Measurements from ENCODE around the gene NOS2.

DNA sequence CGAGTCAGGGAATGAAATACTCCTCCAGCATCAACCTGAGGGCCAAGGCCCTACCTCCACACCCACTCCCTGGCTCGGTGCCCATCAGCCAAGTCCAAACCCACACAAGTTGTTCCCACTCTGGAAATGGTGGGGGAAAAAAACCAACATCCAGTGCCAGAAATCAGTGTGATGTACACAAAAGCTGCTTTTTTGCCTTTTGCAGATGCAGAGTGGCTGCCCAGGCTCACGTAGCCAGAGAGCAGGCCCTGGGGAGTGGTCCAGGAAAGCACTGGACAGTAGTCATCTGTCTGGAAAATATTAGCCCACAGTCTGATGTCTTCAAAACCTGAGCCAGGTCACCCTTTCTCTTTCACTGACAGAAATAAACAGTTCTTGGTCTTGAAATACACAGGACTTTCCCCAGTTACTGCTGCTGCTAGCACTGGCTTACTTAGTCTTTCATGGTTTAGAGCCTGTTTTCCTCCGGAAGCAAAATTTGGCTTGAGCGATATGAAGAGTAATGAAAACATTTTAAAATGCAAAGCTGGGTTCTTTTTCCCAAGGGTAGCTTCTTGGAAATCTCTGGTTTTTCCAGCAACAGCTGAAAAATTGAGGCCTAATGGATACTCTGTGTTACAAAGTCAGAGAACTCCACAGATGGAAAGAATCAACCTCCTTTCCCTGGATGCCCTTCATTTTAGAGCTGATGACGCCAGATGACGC lies 18.2 kb upstream of the NOS2 start:
- TF ChIP-seq, protein P1, sequence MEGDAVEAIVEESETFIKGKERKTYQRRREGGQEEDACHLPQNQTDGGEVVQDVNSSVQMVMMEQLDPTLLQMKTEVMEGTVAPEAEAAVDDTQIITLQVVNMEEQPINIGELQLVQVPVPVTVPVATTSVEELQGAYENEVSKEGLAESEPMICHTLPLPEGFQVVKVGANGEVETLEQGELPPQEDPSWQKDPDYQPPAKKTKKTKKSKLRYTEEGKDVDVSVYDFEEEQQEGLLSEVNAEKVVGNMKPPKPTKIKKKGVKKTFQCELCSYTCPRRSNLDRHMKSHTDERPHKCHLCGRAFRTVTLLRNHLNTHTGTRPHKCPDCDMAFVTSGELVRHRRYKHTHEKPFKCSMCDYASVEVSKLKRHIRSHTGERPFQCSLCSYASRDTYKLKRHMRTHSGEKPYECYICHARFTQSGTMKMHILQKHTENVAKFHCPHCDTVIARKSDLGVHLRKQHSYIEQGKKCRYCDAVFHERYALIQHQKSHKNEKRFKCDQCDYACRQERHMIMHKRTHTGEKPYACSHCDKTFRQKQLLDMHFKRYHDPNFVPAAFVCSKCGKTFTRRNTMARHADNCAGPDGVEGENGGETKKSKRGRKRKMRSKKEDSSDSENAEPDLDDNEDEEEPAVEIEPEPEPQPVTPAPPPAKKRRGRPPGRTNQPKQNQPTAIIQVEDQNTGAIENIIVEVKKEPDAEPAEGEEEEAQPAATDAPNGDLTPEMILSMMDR (IDR thresholded peaks at IDR 0.05): no peak
- TF ChIP-seq POLR2AphosphoS5 (IDR thresholded peaks at IDR 0.05) (peak in 2 of 4 donors; percentile 14 to 21), POLR2A (IDR thresholded peaks at IDR 0.05) (no peak)
